Smooth muscle cell (in vitro differentiated cells): ENCODE results near the gene NCAPD3. TPM values are rescaled to one million over a fixed set of nuclear protein-coding genes. Genes with fewer than 3 reads are reported as not detected.

Experiments
- DNase-seq: peaks from one replicate; lab custom pipeline; 2025; ENCODE audit not compliant: unreplicated experiment; lab: John Stamatoyannopoulos, UW
- H2AFZ ChIP-seq: fragments of 200-600 bp; sonication (generic); 2 replicates; pipeline ENCODE4 v1.6.0; 2016; ENCODE audit warnings: antibody characterized with exemption, low read depth, mild to moderate bottlenecking
- H3F3A ChIP-seq: fragments of 200-600 bp; sonication (generic); 2 replicates; pipeline ENCODE4 v1.6.0; 2017; ENCODE audit warnings: antibody characterized with exemption, low read depth
- H3K27ac ChIP-seq: fragments of 200-600 bp; sonication (generic); 2 replicates; pipeline ENCODE4 v1.5.1; 2016; ENCODE audit warnings: low read depth, mild to moderate bottlenecking
- H3K27me3 ChIP-seq: fragments of 200-600 bp; sonication (generic); 2 replicates; pipeline ENCODE4 v1.6.1; 2016; ENCODE audit warnings: low read depth, mild to moderate bottlenecking
- H3K36me3 ChIP-seq: fragments of 200-600 bp; sonication (generic); 2 replicates; pipeline ENCODE4 v1.5.1; 2016; ENCODE audit warnings: low read depth
- H3K4me1 ChIP-seq: fragments of 200-600 bp; sonication (generic); 2 replicates; pipeline ENCODE4 v1.5.1; 2016; ENCODE audit warnings: low read depth
- H3K4me2 ChIP-seq: fragments of 200-600 bp; sonication (generic); 2 replicates; pipeline ENCODE4 v1.6.0; 2016; ENCODE audit warnings: mild to moderate bottlenecking
- H3K4me3 ChIP-seq: fragments of 200-600 bp; sonication (generic); 2 replicates; pipeline ENCODE4 v1.5.1; 2016; ENCODE audit warnings: mild to moderate bottlenecking
- H3K79me2 ChIP-seq: fragments of 200-600 bp; sonication (generic); 2 replicates; pipeline ENCODE4 v1.6.0; 2016; ENCODE audit warnings: low read depth, mild to moderate bottlenecking
- H3K9ac ChIP-seq: fragments of 200-600 bp; sonication (generic); 2 replicates; pipeline ENCODE4 v1.6.0; 2016; ENCODE audit warnings: low read depth
- H3K9me3 ChIP-seq: fragments of 200-600 bp; sonication (generic); replicated peaks from 2 replicates; pipeline ENCODE4 v1.5.1; 2016; ENCODE audit warnings: low read depth
- H4K20me1 ChIP-seq: fragments of 200-600 bp; sonication (generic); 2 replicates; pipeline ENCODE4 v1.6.0; 2016; ENCODE audit warnings: low read depth
- CTCF ChIP-seq: fragments of 200-600 bp; sonication (generic); IDR thresholded peaks from 2 replicates; pipeline ENCODE4 v1.5.1; 2017; ENCODE audit warnings: borderline replicate concordance, mild to moderate bottlenecking, antibody characterized with exemption; ENCODE audit not compliant: insufficient read depth, poor library complexity, severe bottlenecking
- WGBS: methylation state at CpG from one replicate; pipeline ENCODE4 v1.1.7; 2016; ENCODE audit warnings: low lambda C conversion rate; 5-methylcytosine and 5-hydroxymethylcytosine counted together
- polyA plus RNA-seq: library from polyadenylated mRNA; unstranded; fragments of >200 nt; fragmentation: Nextera tagmentation; extraction: Ambion mirVana; gene quantifications from 2 replicates; pipeline ENCODE4 v1.2.1, GENCODE V29; 2016
- total RNA-seq: library from RNA; depleted of rRNA; stranded (reverse); fragments of >200 nt; gene quantifications from 2 replicates; pipeline ENCODE4 v1.2.3, GENCODE V29; 2014

The NCAPD3 gene
- total and polyA plus RNA-seq, 2 experiments from 2014 or later: 6.6 to 11.0 TPM

- Histone ChIP-seq H3K9ac (peak overlapping the region; percentile 52), H3K4me3 (peak overlapping the region; percentile 48), H4K20me1 (peaks cover 13% of the 10 kb centered on the region), H3K27ac (peak overlapping the region; percentile 88), H3K36me3 (no peaks in the 10 kb centered on the region), H3K4me1 (peaks cover 23% of the 10 kb centered on the region), H2AFZ (no peak overlapping the region), H3K27me3 (no peaks in the 10 kb centered on the region), H3K4me2 (peak overlapping the region; percentile 87), H3K9me3 (no peaks in the 10 kb centered on the region), H3K79me2 (peaks cover 27% of the 10 kb centered on the region), H3F3A (peaks cover 38% of the 10 kb centered on the region)
- no peak for DNase-seq
- 55% methylated on average over 9 of the region's 9 CpGs for WGBS
- no peak for TF ChIP-seq CTCF
Observed at GRCh38 chr11:134125507-134125906, 98.3 kb downstream of the NCAPD3 start.

- H3K4me3 ChIP-seq: peak overlapping the region; percentile 48
- no peaks in the 10 kb centered on the region for H3K36me3 ChIP-seq
- H4K20me1 ChIP-seq: peaks cover 13% of the 10 kb centered on the region
- H3F3A ChIP-seq: peaks cover 43% of the 10 kb centered on the region
- no peaks in the 10 kb centered on the region for H3K27me3 ChIP-seq
- peaks cover 26% of the 10 kb centered on the region for H3K4me1 ChIP-seq
- TF ChIP-seq CTCF: no peak
- whole genome bisulfite sequencing: 10% methylated on average over 47 of the region's 54 CpGs
- peak overlapping the region; percentile 88 for H3K27ac ChIP-seq
- H3K9ac ChIP-seq: peak overlapping the region; percentile 52
- DNase-seq: no peak
- no peak overlapping the region for H2AFZ ChIP-seq
- H3K79me2 ChIP-seq: peaks cover 27% of the 10 kb centered on the region
- no peaks in the 10 kb centered on the region for H3K9me3 ChIP-seq
- H3K4me2 ChIP-seq: peak overlapping the region; percentile 87
Observed at GRCh38 chr11:134124660-134125451, 98.9 kb downstream of the NCAPD3 start.

- no peak for DNase-seq
- no peaks in the 10 kb centered on the region for H3K27me3 ChIP-seq
- H3K4me1 ChIP-seq: peaks cover 25% of the 10 kb centered on the region
- H3K9ac ChIP-seq: peak overlapping the region; percentile 55
- WGBS: 34% methylated on average over 9 of the region's 9 CpGs
- peak overlapping the region; percentile 23 for H3K4me3 ChIP-seq
- H3K36me3 ChIP-seq: no peaks in the 10 kb centered on the region
- H2AFZ ChIP-seq: no peak overlapping the region
- H3K4me2 ChIP-seq: peak overlapping the region; percentile 80
- no peaks in the 10 kb centered on the region for H3K9me3 ChIP-seq
- peaks cover 14% of the 10 kb centered on the region for H4K20me1 ChIP-seq
- H3F3A ChIP-seq: peaks cover 37% of the 10 kb centered on the region
- peaks cover 41% of the 10 kb centered on the region for H3K79me2 ChIP-seq
- peak overlapping the region; percentile 89 for H3K27ac ChIP-seq
- TF ChIP-seq CTCF: no peak
Observed at GRCh38 chr11:134120921-134121526, 102.7 kb downstream of the NCAPD3 start.
